ENCODE measurements around the gene ABCA5.

DNA sequence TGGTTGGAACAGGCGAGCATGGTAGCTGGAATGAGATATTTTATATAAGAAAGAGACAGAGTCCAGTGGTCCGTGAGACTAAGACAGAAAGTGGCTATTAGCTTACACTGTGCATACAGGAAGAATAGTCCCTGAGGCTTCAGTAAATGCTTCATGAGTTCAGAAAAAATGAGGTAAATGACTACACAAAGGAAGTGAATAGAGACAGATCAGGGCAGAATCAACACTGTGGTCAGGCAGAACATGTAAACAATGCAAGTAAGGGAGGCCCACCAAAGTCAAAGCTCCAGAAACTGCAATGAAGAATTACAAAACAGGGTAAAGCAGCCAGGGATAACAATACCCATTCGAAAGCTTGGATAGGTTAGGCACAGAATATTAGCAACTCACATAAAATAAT, 103.1 kb downstream of the ABCA5 start:
- TF ChIP-seq, protein P1, sequence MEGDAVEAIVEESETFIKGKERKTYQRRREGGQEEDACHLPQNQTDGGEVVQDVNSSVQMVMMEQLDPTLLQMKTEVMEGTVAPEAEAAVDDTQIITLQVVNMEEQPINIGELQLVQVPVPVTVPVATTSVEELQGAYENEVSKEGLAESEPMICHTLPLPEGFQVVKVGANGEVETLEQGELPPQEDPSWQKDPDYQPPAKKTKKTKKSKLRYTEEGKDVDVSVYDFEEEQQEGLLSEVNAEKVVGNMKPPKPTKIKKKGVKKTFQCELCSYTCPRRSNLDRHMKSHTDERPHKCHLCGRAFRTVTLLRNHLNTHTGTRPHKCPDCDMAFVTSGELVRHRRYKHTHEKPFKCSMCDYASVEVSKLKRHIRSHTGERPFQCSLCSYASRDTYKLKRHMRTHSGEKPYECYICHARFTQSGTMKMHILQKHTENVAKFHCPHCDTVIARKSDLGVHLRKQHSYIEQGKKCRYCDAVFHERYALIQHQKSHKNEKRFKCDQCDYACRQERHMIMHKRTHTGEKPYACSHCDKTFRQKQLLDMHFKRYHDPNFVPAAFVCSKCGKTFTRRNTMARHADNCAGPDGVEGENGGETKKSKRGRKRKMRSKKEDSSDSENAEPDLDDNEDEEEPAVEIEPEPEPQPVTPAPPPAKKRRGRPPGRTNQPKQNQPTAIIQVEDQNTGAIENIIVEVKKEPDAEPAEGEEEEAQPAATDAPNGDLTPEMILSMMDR (IDR thresholded peaks at IDR 0.05), result no peak
- no peak for TF ChIP-seq EZH2 (IDR thresholded peaks at IDR 0.05; ENCODE audit: borderline replicate concordance, insufficient read depth, low read depth, low read length, poor library complexity, severe bottlenecking)
